Measurements from ENCODE around the gene ADAMTS8. TPM values are rescaled to one million over a fixed set of nuclear protein-coding genes. Genes with fewer than 3 reads are reported as not detected.

ADAMTS8 gene
- total RNA-seq, 4 donors from 2014 or later, result 10.0 to 45.6 (median 34.0) TPM

DNA sequence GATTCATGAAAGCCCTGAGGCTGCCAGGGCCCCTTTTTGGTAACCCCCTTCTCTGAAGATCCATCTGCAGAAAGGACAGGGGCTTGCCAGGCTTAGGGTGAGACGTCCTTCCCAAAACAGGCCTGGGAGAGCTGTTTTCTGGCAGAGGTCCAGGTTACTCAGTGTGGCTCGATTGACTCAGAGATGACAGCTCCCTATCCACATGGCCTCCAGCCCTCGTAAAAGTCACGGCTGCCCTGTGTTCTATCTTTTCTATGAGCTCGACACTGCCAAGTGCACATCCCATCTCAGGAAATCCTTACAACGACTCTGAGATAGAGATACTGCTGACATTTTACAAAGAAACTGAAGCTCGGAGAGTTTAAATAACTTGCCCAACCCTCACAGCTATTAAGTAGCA lies 20.4 kb downstream of the ADAMTS8 start:
- H3K27me3 ChIP-seq, result no peaks in the 10 kb centered on the region
- H3K4me3 ChIP-seq, result no peak overlapping the region
- peak overlapping the region in 2 of 4 donors; percentile 38 to 60 for H3K27ac ChIP-seq
- ATAC-seq, result no peak
- TF ChIP-seq, protein P1, sequence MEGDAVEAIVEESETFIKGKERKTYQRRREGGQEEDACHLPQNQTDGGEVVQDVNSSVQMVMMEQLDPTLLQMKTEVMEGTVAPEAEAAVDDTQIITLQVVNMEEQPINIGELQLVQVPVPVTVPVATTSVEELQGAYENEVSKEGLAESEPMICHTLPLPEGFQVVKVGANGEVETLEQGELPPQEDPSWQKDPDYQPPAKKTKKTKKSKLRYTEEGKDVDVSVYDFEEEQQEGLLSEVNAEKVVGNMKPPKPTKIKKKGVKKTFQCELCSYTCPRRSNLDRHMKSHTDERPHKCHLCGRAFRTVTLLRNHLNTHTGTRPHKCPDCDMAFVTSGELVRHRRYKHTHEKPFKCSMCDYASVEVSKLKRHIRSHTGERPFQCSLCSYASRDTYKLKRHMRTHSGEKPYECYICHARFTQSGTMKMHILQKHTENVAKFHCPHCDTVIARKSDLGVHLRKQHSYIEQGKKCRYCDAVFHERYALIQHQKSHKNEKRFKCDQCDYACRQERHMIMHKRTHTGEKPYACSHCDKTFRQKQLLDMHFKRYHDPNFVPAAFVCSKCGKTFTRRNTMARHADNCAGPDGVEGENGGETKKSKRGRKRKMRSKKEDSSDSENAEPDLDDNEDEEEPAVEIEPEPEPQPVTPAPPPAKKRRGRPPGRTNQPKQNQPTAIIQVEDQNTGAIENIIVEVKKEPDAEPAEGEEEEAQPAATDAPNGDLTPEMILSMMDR (IDR thresholded peaks at IDR 0.05), result no peak
- TF ChIP-seq EP300 (IDR thresholded peaks at IDR 0.05) (no peak), POLR2AphosphoS5 (IDR thresholded peaks at IDR 0.05) (no peak), POLR2A (IDR thresholded peaks at IDR 0.05) (no peak)
- WGBS, 2 donors (ENCODE audit: low coverage in 1 of 2), result 4% methylated on average over 3 of the region's 7 CpGs; no CpG with 5 or more reads in 1 of the 2 donors
- no peaks in the 10 kb centered on the region for H3K9me3 ChIP-seq
- peaks cover 0 to 26% (median 10%) of the 10 kb centered on the region in 3 donors for H3K4me1 ChIP-seq
- peaks cover 0 to 8% of the 10 kb centered on the region in 2 donors for H3K36me3 ChIP-seq

DNA sequence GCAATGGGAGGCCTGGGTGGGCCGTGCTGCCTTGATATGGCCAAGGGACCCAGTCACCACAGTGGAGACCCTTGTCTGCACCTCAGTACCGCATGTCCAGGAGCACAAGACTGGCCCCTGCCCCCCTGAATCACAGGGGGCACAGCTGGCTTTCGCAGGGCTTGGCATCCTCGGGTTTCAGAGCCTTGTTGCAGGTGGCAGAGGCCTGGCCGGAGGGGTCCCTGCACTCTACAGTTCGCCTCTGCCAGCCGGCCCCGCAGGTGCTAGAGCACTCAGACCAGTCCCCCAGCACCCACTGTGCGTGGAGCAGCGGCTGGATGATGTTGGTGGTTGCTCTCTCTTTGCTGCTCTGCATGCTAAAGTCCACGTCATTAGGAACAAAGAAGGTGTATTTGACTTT lies 23.0 kb downstream of the ADAMTS8 start:
- Histone ChIP-seq H3K4me3 (no peak overlapping the region), H3K27ac (peak overlapping the region in 1 of 4 donors; percentile 84), H3K4me1 (peaks cover 0 to 51% (median 21%) of the 10 kb centered on the region in 3 donors), H3K27me3 (no peaks in the 10 kb centered on the region), H3K36me3 (peaks cover 0 to 8% of the 10 kb centered on the region in 2 donors), H3K9me3 (no peaks in the 10 kb centered on the region)
- no peak for ATAC-seq
- TF ChIP-seq EP300 (IDR thresholded peaks at IDR 0.05) (no peak), POLR2AphosphoS5 (IDR thresholded peaks at IDR 0.05) (no peak), POLR2A (IDR thresholded peaks at IDR 0.05) (no peak)
- TF ChIP-seq, protein P1 (IDR thresholded peaks at IDR 0.05), result no peak
- 100% methylated on average over 1 of the region's 11 CpGs; no CpG with 5 or more reads in 1 of the 2 donors for WGBS, 2 donors (ENCODE audit: low coverage in 1 of 2)

DNA sequence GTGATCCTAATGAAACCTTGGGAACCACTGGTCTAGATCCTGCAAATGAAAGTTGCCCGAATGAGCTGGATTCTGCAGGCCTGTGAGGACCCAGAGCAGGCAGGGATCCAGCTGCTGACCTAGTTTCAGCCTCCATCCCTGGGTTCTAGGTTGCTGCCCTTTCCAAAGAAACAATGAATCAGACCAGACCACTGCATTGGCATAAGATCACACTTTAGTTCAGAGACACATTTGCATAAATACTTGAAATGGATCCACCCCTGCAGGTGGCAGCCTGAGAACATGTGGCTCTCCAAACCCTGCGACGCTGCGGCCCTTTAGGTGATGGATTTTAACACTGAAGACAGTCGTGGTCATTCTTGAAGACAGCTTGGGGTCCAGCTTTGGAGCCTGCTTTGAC lies 23.7 kb downstream of the ADAMTS8 start:
- H3K9me3 ChIP-seq, result no peaks in the 10 kb centered on the region
- no peak for ATAC-seq
- no peaks in the 10 kb centered on the region for H3K27me3 ChIP-seq
- TF ChIP-seq, protein P1 (IDR thresholded peaks at IDR 0.05), result no peak
- no peak for TF ChIP-seq POLR2AphosphoS5 (IDR thresholded peaks at IDR 0.05)
- TF ChIP-seq EP300 (IDR thresholded peaks at IDR 0.05), result no peak
- no peak for TF ChIP-seq POLR2A (IDR thresholded peaks at IDR 0.05)
- H3K4me1 ChIP-seq, result peaks cover 0 to 56% (median 22%) of the 10 kb centered on the region in 3 donors
- H3K36me3 ChIP-seq, result peaks cover 0 to 8% of the 10 kb centered on the region in 2 donors
- WGBS, 2 donors (ENCODE audit: low coverage in 1 of 2), result 75 to 87% methylated on average over 3 to 4 of the region's 5 CpGs
- H3K4me3 ChIP-seq, result no peak overlapping the region
- peak overlapping the region in 3 of 4 donors; percentile 28 to 84 (median 83) for H3K27ac ChIP-seq

DNA sequence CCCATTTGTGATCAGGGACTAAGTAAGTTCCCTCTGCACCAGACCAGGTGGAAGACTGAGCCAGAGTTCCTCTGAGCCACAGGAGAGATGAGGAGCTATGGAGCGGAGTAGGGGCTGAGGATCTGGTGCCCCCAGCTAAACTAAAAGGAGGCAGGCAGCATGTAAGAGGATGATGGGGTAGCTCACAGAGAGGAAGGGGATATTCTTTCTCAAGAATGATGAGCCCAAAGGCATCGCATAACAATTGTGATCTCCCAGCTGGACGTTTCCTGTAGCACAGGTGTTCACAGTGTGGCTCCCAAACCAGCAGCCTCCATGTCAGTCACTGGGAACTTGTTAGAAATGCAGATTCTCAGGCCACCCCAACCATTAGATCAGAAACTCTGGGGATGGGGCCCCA lies 24.4 kb downstream of the ADAMTS8 start:
- ATAC-seq, result no peak
- H3K27me3 ChIP-seq, result no peaks in the 10 kb centered on the region
- WGBS, 2 donors (ENCODE audit: low coverage in 1 of 2), result 90 to 100% methylated on average over 1 to 3 of the region's 3 CpGs

More for the DNA sequence above, 24.4 kb downstream of the ADAMTS8 start:
- TF ChIP-seq, protein P1 (IDR thresholded peaks at IDR 0.05), result no peak
- no peak for TF ChIP-seq EP300 (IDR thresholded peaks at IDR 0.05)
- TF ChIP-seq POLR2AphosphoS5 (IDR thresholded peaks at IDR 0.05), result no peak
- no peak for TF ChIP-seq POLR2A (IDR thresholded peaks at IDR 0.05)
- Histone ChIP-seq H3K4me1 (peaks cover 0 to 56% (median 22%) of the 10 kb centered on the region in 3 donors), H3K4me3 (no peak overlapping the region), H3K36me3 (peaks cover 0 to 8% of the 10 kb centered on the region in 2 donors), H3K9me3 (no peaks in the 10 kb centered on the region), H3K27ac (peak overlapping the region; percentile 60 to 90 (median 84))
